WTC11 (cell line): ENCODE data around the gene NEBL. TPM values are rescaled to one million over a fixed set of nuclear protein-coding genes. Genes with fewer than 3 reads are reported as not detected.

Experiments used
- ATAC-seq: fragments of 200-7000 bp; cut with Tn5 transposase; 2 replicates; pipeline ENCODE4 v1.10.0; 2021; ENCODE audit warnings: mild to moderate bottlenecking, moderate library complexity
- CTCF ChIA-PET: fragments of 300-600 bp; sonication (Branson Sonifier 250); formaldehyde crosslinking; loops from one replicate; lab custom pipeline; 2021; ENCODE audit warnings: antibody characterized with exemption; lab: Charles Lee
- POLR2A ChIA-PET: fragments of 350-600 bp; sonication (Branson Sonifier 250); formaldehyde crosslinking; loops from one replicate; lab custom pipeline; 2021; ENCODE audit warnings: antibody characterized with exemption; lab: Charles Lee
- DNase-seq: peaks from one replicate; pipeline ENCODE4 v3.0.0; 2021; ENCODE audit warnings: low spot score
- H3K27ac Mint-ChIP-seq: 2 replicates; pipeline ENCODE4 v1.8.0; 2021; ENCODE audit warnings: mixed read lengths
- H3K27me3 Mint-ChIP-seq: 2 replicates; pipeline ENCODE4 v1.8.0; 2021; ENCODE audit warnings: low read depth, mild to moderate bottlenecking, moderate library complexity, mixed read lengths
- H3K36me3 Mint-ChIP-seq: 2 replicates; pipeline ENCODE4 v1.8.0; 2021; ENCODE audit warnings: mixed read lengths
- H3K4me1 Mint-ChIP-seq: 2 replicates; pipeline ENCODE4 v1.8.0; 2022; ENCODE audit warnings: mixed read lengths
- H3K4me3 Mint-ChIP-seq: 2 replicates; pipeline ENCODE4 v1.8.0; 2021; ENCODE audit warnings: mild to moderate bottlenecking, moderate library complexity, mixed read lengths
- H3K9me3 Mint-ChIP-seq: 2 replicates; pipeline ENCODE4 v1.8.0; 2021; ENCODE audit warnings: mixed read lengths
- ATF1 ChIP-seq: sonication (generic); formaldehyde crosslinking; IDR thresholded peaks from 2 replicates; pipeline ENCODE4 v1.8.1; 2023; ENCODE audit warnings: mild to moderate bottlenecking, moderate library complexity, missing genetic modification reagents
- ATF3 ChIP-seq: sonication (generic); formaldehyde crosslinking; conservative IDR thresholded peaks from 2 replicates; pipeline ENCODE4 v1.8.1; 2022; ENCODE audit warnings: mild to moderate bottlenecking, missing genetic modification reagents
- CBFB ChIP-seq: sonication (generic); formaldehyde crosslinking; IDR thresholded peaks from 2 replicates; pipeline ENCODE4 v1.8.1; 2022; ENCODE audit warnings: mild to moderate bottlenecking, low read depth, missing genetic modification reagents
- CREB1 ChIP-seq: sonication (generic); formaldehyde crosslinking; IDR thresholded peaks from 2 replicates; pipeline ENCODE4 v1.8.0; 2023; ENCODE audit warnings: mild to moderate bottlenecking, missing genetic modification reagents
- ELF4 ChIP-seq: sonication (generic); formaldehyde crosslinking; IDR thresholded peaks from 2 replicates; pipeline ENCODE4 v1.8.1; 2022; ENCODE audit warnings: low read depth, mild to moderate bottlenecking, moderate library complexity, missing genetic modification reagents
- EMX1 ChIP-seq: fragments of 250-450 bp; sonication (Bioruptor Pico); IDR thresholded peaks from 2 replicates; pipeline ENCODE4 v1.8.0; 2021; ENCODE audit warnings: mild to moderate bottlenecking
- FOXK1 ChIP-seq: sonication (generic); formaldehyde crosslinking; IDR thresholded peaks from 2 replicates; pipeline ENCODE4 v1.8.0; 2022; ENCODE audit warnings: mild to moderate bottlenecking, moderate library complexity, missing genetic modification reagents
- JAZF1 ChIP-seq: fragments of 250-450 bp; sonication (Bioruptor Pico); IDR thresholded peaks from 2 replicates; pipeline ENCODE4 v1.9.0; 2021; ENCODE audit warnings: moderate library complexity, mild to moderate bottlenecking, inconsistent platforms
- MAX ChIP-seq: sonication (generic); formaldehyde crosslinking; IDR thresholded peaks from 2 replicates; pipeline ENCODE4 v1.8.0; 2022; ENCODE audit warnings: mild to moderate bottlenecking, missing genetic modification reagents
- NFE2L1 ChIP-seq: sonication (generic); formaldehyde crosslinking; IDR thresholded peaks from 2 replicates; pipeline ENCODE4 v1.8.1; 2023; ENCODE audit warnings: missing genetic modification reagents
- RORB ChIP-seq: fragments of 250-450 bp; sonication (Bioruptor Pico); IDR thresholded peaks from 2 replicates; pipeline ENCODE4 v1.9.0; 2021; ENCODE audit warnings: mild to moderate bottlenecking
- SMAD4 ChIP-seq: sonication (generic); formaldehyde crosslinking; IDR thresholded peaks from 2 replicates; pipeline ENCODE4 v1.8.0; 2022; ENCODE audit warnings: mild to moderate bottlenecking, missing genetic modification reagents
- STAT6 ChIP-seq: sonication (generic); formaldehyde crosslinking; conservative IDR thresholded peaks from 2 replicates; pipeline ENCODE4 v1.8.1; 2023; ENCODE audit warnings: mild to moderate bottlenecking, low read depth, missing genetic modification reagents, moderate library complexity
- TEAD1 ChIP-seq: sonication (generic); formaldehyde crosslinking; IDR thresholded peaks from 2 replicates; pipeline ENCODE4 v1.8.0; 2022; ENCODE audit warnings: mild to moderate bottlenecking, missing genetic modification reagents
- TEAD4 ChIP-seq: sonication (generic); formaldehyde crosslinking; IDR thresholded peaks from 2 replicates; pipeline ENCODE4 v1.8.0; 2022; ENCODE audit warnings: mild to moderate bottlenecking, missing genetic modification reagents
- ZBTB43 ChIP-seq: sonication (generic); formaldehyde crosslinking; IDR thresholded peaks from 2 replicates; pipeline ENCODE4 v1.8.1; 2023; ENCODE audit warnings: mild to moderate bottlenecking, missing genetic modification reagents
- ZNF138 ChIP-seq: sonication (generic); formaldehyde crosslinking; conservative IDR thresholded peaks from 2 replicates; pipeline ENCODE4 v1.8.1; 2022; ENCODE audit warnings: mild to moderate bottlenecking, moderate library complexity, missing genetic modification reagents
- ZNF263 ChIP-seq: sonication (generic); formaldehyde crosslinking; IDR thresholded peaks from 2 replicates; pipeline ENCODE4 v1.8.1; 2022; ENCODE audit warnings: low read depth, mild to moderate bottlenecking, moderate library complexity, missing genetic modification reagents
- ZNF423 ChIP-seq: fragments of 250-450 bp; sonication (Bioruptor Pico); IDR thresholded peaks from 2 replicates; pipeline ENCODE4 v2.1.2; 2022; ENCODE audit warnings: mild to moderate bottlenecking, moderate library complexity
- ZNF425 ChIP-seq: fragments of 250-450 bp; sonication (Bioruptor Pico); conservative IDR thresholded peaks from 2 replicates; pipeline ENCODE4 v1.9.0; 2021; ENCODE audit warnings: mild to moderate bottlenecking
- ZNF671 ChIP-seq: fragments of 250-450 bp; sonication (Bioruptor Pico); IDR thresholded peaks from 2 replicates; pipeline ENCODE4 v1.8.0; 2021; ENCODE audit warnings: mild to moderate bottlenecking
- total RNA-seq: library from RNA; stranded (reverse); gene quantifications from 3 replicates; pipeline ENCODE4 v1.2.3, GENCODE V29; 2021

Gene NEBL
- total RNA-seq, 1 experiment from 2014 or later: 8.9 TPM

GRCh38 chr10:20932606-20933126, 35.6 kb upstream of the NEBL start:
- TF ChIP-seq FOXK1 (CRISPR knock-in tag) (no peak), MAX (CRISPR knock-in tag) (no peak), RORB (CRISPR knock-in tag) (no peak), TEAD1 (CRISPR knock-in tag) (no peak), CREB1 (CRISPR knock-in tag) (no peak), ZNF423 (CRISPR knock-in tag) (no peak), ZBTB43 (no peak), ZNF138 (no peak), STAT6 (CRISPR knock-in tag) (no peak), EMX1 (no peak)
- no peak for DNase-seq
- Mint-ChIP-seq H3K27ac (no peak overlapping the region), H3K4me3 (no peak overlapping the region), H3K9me3 (peaks cover 25% of the 10 kb centered on the region), H3K27me3 (no peaks in the 10 kb centered on the region), H3K4me1 (no peaks in the 10 kb centered on the region), H3K36me3 (peaks cover 15% of the 10 kb centered on the region)
- ChIA-PET CTCF (no interaction called here), POLR2A (no interaction called here)
- no peak for ATAC-seq

GRCh38 chr10:20931156-20931795, 34.2 kb upstream of the NEBL start:
- TF ChIP-seq ZNF671 (no peak), ELF4 (CRISPR knock-in tag) (no peak), ZNF263 (CRISPR knock-in tag) (no peak), NFE2L1 (no peak), ATF1 (CRISPR knock-in tag) (no peak), ZNF423 (CRISPR knock-in tag) (no peak), CBFB (CRISPR knock-in tag) (no peak), SMAD4 (CRISPR knock-in tag) (no peak), TEAD4 (CRISPR knock-in tag) (no peak), JAZF1 (CRISPR knock-in tag) (no peak), MAX (CRISPR knock-in tag) (no peak), ZNF425 (CRISPR knock-in tag) (no peak), ATF3 (no peak)
- TF ChIP-seq, all 79 proteins: peak for 0
- ChIA-PET CTCF (no interaction called here), POLR2A (no interaction called here)
- no peaks in the 10 kb centered on the region for H3K4me1 Mint-ChIP-seq
- H3K4me3 Mint-ChIP-seq: no peak overlapping the region
- H3K9me3 Mint-ChIP-seq: peaks cover 13% of the 10 kb centered on the region
- no peaks in the 10 kb centered on the region for H3K27me3 Mint-ChIP-seq
- H3K36me3 Mint-ChIP-seq: peaks cover 3% of the 10 kb centered on the region; the same call in 1 of the 2 replicates
- H3K27ac Mint-ChIP-seq: no peak overlapping the region
- DNase-seq (no peak), ATAC-seq (no peak)
